NCI-H187 treated with DMSO at 0.1 percent for 48 hours (cell line): Measurements from ENCODE around the gene WWC2.
"Not testable (repeated sequence)": the region's sequence is repeated elsewhere in the genome, so short reads cannot be mapped to it uniquely, and the experiment has no call there.

Source experiments
- DNase-seq: peaks from one replicate; lab custom pipeline; 2025; lab: John Stamatoyannopoulos, UW

WWC2 gene

DNA sequence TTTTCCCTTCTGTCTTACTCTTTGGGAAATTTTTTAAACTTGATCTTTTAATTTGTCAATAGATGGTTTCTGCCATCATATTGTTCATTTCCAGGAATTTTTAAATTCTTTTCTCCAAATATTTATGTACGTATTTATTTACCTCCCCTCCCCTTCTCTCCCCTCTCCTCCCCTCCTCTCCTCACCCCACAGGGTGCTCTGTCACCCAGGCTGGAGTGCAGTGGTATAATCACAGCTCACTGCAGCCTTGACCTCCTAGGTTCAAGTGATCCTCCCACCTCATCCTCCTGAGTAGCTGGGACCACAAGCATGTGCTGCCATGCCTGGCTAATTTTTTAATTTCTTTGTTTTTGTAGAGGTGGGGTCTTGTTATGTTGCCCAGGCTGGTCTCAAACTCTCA is 73.8 kb downstream of the WWC2 start:
- no peak for DNase-seq

DNA sequence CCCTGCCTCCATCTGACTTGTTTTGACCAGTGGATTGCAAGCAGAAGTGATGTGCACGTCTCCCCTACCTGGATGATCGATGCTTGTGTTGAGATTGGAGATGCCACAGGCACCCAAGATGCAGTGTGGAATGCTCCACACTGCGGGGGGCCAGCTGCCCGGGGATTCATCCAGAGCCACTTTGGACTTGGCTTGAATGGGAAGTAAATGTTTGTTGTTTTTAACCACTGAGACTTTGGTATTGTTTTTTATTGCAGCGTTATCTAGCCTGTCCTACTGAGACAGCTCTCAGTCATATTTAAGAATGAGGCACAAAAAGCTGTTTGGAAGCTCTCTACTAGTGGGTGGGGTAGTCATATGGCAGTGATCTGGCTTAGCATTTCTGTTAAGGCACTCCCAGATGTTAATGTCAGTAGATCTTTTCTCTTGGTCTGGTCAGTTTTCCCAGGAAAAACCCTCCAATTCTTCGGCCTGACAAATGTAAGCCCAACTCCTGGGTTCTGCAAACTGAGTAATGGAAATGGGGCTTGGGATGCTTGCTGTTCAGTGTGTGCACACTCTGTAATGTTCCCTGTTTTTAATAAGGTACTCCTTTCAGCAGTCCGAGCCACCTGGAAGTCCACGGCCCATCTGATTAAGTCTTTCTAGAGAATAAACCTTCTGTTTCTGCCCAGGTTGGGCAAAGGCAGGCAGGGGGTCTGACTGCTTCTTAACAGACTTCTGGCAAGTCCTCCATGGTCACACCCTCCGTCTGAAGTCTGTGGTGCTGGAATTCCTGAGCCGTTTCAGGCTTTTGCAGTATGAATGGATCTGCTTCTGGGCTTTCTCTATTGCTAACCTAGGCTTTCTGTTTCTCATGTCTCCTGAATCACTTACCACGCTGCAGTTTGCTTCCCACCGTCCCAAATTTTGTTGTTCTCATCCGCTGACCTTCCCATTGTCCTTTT is 74.8 kb downstream of the WWC2 start:
- no peak for DNase-seq

DNA sequence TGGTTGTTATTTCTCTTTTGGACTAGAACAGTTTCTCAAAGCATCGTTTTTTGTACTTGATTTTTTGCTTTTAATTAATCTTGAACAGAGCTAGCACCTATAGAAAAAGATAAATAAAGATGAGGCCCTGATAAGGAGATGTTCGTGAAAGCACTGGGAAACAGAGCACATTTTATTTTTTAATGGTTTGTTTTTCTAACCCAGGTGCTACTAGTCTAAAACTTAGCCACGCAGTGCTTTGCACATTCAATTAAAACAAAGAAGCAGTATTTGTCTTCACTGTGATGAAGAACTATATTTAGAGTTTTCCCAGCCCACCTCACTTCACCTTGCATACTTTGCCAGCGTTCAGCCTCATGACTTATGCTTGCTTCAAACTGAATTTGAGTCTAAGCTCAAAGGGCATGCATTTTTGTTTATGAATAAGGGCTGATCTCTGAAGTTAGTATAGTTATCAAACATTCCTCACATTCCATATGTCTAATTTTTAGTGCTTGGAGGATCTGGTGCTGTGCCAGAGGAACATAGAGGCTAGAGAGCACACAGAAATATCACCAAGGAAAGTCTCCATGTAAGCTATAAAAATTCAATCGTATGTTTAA is 76.7 kb downstream of the WWC2 start:
- DNase-seq, result no peak

DNA sequence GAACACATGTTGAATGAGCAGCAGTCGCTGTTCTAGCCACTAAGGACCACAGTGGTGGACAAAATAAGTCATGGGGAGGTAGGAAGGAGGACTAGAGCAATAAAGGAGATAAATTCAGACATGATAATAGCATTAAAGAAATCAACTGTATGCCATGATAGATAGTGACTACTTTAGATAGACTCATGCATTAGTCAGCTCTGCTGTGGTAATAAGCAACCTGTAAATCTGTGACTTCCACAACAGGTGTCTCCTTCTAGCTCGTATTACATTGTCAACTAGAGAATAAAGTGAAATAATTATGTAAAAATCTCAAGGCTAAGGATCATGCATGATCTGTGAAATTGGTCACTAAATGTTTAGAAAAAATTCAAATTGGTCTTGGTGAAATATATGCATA is 77.9 kb downstream of the WWC2 start:
- DNase-seq, result no peak

DNA sequence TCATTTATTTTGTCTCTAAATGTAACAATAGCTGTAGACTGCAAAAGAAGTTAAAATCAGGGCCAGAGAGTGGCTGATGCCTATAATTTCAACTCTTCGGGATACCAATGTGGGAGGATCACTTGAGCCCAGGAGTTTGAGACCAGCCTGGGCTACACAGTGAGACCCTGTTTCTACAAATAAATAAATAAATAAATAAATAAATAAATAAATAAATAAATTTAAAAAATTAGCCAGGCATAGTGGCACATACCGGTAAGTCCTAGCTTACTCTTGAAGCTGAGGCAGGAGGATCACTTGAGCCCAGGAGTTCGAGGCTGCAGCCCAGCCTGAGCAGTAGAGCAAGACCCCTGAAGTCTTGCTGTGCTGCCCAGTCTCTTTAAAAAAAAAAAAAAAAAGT is 79.1 kb downstream of the WWC2 start:
- DNase-seq, result no peak

DNA sequence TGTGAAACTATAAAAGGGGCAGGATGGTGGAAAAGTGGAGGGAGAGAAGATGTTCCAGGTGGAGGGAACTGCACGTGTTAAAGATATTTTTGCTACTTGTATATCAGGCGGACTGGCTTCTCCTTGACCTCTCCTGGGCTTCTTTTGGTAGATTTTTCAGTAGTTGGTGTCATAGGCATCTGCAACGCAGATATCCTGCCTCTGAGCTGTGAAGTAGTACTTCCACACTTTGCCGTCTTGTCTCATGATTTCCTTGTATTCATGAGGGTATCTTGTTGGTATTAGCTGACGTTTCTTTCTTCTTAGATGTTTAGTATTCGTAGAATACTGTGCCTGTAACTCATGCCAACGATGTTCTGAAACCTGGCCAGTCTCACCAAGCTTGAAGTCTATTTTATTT is 81.0 kb downstream of the WWC2 start:
- DNase-seq, result no peak

DNA sequence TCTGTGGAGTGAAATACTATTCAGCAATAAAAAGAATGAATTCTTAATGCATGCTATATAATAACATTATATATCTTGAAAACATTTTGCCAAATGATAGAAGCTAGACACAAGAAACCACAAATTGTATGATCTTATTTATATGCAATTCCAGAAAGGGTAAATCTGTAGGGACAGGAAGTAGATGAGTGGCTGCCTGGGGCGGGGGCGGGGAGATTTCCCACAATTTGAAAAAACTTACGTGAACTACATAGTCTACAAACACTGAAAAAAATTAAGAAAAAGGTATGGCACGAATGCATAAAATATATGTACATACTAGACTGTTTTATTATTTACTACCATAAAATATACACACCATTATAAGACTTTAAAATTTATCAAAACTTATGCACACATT is 81.6 kb downstream of the WWC2 start:
- DNase-seq, result no peak

DNA sequence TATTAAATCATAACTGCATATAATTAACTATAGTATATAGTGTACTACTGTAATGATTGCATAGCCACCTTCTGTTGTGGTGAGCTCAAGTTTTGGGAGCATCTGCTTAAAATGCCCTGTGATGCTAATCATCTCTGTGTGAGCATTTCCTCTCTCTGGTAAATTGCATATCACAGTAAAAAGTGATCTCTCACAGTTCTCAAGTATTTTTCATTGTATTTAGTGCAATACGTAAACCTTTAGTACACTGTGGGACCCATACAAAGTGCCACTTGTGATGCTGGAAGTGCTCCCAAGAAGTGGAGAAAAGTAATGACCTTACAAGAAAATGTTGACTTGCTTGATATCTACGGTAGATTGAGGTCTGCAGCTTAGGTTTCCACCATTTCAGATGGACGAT is 82.0 kb downstream of the WWC2 start:
- no peak for DNase-seq

DNA sequence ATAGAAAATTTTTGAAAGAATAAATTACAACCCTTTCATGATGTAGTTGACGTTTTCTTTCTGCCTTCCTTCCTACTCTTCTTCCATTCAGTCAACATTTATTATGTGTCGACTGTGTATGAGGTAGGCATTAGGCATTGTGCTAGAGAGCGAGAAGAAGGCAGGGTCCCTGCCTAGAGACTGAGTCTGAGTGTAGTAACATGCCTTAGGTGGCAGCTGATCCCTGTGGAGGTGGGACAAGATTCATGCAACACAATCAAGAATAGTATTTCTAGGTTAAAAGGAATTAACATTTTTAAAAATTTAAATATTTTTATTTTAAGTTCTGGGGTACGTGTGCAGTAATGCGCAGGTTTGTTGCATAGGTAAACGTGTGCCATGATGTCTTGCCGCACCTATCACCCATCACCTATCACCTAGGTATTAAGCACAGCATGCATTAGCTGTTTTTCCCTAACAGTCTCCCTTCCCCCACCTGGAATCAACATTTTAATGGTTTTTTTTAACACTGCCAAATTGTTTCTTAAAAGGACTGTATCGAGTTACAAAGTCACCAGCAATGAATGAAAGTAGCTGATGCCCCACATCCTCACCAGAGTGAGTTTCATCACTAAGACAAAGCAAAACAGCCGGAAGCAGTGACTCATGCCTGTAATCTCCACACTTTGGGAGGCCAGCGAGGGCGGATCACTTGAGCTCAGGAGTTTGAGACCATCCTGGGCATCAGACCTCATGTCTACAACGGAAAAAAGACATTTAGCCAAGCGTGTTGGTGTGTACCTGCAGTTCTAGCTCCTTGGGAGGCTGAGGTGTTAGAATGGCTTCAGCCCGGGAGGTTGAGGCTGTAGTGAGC is 84.0 kb downstream of the WWC2 start:
- DNase-seq, result no peak

DNA sequence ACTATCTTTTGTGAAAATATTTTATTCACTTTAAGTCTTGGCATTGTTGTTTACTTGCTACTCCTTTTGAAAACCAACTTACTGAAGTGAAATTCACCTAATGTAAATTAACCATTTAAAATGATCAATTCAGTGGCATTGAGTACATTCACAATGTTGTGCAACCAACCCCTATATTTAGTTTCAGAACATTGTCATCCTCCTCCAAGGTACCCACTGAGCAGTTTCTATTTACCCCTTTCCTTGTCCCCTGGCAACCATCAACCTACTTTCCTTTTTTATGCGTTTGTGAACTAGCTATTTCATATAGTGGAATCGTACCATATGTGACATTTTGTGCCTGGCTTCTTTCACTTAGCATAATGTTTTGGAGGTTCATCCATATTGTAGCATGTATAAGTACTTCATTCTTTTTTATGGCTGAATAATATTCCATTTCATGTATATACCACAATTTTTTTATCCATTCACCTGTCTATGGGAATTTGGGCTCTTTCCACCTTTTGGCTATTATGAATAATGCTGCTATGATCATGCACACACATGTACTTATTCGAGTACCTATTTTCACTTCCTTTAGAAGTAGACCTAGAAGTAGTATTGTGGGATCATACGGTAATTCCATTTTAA is 85.0 kb downstream of the WWC2 start:
- no peak for DNase-seq

DNA sequence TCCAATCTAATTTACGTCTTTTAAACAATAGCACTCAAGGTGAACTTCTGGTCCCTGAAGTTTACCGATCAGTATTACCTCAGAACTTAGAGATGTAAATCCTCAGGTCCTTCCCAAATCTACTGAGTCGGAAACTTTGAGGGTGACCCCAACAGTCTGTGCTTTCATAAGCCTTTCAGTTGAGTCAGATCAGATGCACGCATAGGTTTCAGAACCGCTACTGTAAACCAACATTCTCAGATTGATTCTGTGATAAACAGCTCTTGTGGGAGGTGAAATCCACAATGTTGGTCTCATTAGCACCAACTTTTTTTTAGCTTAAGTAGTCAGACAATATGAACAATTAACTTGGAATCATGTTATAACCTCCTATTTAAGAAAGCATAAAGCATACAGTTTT is 86.0 kb downstream of the WWC2 start:
- DNase-seq, result no peak

DNA sequence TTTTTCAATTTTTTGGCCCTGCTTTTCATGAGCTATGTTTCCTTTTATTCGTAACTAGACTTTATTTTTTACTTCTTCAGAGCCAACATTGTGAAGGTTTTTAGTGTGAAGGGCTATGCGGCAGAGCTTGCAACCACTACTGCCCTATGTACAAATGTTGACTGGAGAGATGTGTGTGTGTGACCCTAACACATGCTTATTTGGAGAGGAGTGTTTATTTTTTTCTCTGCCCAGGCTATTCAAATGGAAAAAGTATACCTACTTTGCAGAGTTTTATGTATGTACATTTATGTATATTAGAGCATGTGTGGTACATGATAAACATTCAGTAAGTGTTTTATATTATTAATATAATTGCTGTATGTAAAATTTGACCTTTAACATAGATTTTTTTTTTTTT is 86.5 kb downstream of the WWC2 start:
- DNase-seq, result no peak

DNA sequence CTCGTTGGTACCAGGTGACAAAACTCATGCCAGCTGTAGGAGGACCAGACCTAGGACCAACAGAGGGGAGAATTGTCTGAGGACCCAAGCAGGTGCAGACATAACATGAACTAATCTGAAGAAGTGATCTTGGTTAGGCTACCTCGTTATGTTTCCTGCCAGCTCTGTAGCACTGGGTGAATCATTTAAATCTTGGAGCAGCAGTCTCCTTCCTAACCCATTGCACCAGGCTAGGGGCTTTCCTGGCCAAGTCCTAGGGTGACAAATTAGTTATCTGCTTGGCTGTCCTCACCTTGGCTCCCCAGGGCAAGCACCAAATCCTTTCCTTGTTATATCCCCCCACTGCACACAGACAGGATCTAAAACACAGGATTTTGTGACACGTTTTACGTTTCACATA is 87.8 kb downstream of the WWC2 start:
- no peak for DNase-seq

DNA sequence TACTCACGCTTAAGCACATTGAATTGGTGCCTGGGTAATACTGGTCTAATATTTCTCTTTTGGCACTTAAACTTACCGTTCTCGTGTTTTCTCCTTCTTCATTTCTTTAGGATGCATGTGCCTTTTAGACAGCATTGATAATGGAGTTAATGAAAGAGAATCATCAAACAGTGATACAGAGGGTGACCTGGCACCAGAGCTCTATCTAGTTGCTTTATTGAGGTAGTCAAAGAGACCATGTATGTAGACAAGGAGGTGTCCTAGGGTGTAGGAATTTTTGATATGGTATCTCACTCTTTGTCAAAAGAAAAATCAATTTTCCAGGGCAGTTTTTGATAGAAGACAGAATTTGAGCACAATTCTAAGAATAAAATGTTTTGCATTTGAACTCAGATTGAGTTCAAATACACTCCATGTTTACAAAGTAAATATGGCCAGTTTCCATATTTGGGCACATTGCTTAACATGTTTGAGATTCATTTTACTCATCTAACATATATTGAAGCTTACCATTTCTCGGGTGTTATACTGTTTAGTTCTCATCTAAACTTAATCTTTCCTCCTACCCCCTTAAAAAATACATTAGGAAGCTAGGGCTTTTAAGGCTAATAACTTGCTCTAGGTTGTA is 92.0 kb downstream of the WWC2 start:
- DNase-seq, result no peak

DNA sequence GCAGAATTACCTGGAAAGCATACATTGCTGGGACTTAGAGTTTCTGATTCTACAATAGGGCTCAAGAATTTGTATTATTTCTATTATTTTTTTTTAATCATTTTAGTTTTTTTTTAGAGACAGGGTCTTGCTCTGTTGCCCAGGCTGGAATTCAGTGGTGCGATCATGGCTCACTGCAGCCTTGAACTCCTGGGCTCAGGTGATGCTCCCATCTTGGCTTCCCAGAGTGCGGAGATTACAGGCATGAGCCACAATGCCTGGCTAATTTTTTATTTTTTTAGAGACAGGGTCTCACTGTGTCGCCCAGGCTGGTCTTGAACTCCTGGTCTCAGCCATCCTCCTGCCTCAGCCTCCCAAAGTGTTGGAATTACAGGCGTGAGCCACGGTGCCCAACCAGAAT is 92.6 kb downstream of the WWC2 start:
- DNase-seq, result no peak

DNA sequence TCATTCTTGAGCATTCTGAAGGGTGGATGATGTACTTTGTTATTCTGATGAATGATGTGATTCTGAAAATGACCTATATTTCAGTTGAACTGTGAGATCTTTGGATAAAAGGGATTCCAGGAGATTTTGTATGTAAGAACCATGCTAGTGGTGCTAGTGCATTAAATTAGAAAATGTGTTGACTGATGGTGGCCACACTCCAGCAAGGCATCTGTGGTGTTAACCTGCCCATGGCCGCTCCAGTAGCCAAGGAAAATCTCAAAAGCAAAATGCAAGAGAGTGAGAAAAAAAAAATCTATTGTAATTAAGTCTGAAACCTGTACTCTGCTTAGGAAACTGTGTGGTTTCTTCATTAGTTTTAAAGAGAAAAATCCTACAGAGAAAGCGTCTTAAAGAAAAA is 93.5 kb downstream of the WWC2 start:
- DNase-seq, result no peak

DNA sequence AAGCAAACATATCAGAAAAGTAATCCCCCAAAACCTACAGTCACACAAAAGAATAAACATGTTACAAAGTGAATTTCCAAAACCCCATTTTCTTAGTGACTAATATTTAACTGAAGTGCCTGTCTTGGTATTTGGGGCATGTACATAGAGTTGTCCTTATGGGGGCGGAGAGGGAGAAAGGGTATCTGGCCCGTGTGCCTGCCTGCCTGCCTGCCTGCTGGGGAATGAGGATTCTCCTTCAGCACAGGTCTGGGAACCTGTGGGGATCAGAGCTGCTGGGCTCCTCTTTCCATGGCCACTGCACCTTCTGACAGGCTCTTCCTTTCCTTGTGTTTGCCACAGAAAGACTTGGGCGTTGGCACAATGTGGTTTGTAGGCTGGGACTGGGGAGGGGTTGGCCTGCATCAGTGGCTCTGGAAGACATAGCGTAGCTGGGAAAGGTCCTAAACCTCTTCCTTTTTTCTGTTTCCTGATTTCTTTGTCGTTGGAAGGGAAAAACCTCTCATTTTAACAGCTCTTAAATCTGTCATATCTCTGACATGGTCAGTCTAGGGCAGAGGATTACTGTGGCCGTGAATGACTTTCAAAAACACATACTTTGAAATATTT is 94.8 kb downstream of the WWC2 start:
- DNase-seq, result not testable (repeated sequence)

DNA sequence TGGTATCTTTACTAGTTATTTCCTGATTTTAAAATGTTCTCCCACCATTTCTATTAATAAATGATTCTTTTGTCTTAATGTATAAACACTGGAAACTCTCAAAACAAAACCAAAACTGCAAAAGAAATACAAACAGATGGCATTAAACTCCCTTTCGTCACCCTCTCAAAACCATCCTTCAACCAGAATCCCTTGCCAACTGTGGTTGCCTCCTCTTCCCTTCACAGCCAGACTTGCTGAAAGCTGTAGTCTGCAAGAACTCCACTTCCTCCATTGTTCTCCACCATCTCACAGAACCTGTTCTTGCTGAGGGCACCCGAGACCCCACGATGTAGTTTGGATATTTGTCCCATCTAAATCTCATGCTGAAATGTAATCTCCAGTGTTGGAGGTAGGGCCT is 96.5 kb downstream of the WWC2 start:
- no peak for DNase-seq

DNA sequence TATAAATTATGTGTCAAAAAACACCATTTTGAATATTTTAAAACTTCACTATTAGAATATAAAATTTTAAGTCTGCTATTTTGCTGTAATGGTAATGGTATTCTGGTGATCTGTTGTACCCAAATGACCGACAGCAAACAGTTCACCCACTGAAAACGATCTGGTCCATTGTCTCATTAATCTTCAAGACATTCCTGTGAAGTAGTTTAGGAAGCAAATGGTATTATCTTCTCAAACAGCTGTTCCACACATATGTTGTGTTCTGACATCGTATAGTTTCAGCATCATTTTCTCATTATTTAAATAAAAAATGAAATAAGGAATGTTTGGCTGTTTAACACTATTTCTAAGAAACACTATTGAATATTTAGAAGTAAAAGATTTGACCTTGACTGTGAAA is 98.1 kb downstream of the WWC2 start:
- DNase-seq, result no peak

DNA sequence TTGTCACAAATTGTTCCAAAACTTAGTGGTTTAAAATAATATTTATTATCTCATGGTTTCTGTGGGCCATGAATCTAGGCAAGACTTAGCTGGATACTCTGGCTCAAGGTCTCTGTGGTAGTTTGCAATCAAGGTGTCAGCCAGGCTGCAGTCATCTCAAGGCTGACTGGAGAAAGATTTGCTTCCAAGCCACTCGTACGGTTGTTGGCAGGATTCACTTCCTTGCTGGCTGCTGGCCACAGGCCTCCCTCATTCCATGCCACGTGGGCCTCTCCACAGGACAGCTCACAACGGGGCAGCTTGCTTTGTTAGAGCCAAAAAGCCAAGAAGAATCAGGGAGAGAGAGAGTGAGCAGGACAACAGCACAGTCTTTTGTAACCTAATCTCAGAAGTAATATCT is 101.4 kb downstream of the WWC2 start:
- DNase-seq, result no peak

DNA sequence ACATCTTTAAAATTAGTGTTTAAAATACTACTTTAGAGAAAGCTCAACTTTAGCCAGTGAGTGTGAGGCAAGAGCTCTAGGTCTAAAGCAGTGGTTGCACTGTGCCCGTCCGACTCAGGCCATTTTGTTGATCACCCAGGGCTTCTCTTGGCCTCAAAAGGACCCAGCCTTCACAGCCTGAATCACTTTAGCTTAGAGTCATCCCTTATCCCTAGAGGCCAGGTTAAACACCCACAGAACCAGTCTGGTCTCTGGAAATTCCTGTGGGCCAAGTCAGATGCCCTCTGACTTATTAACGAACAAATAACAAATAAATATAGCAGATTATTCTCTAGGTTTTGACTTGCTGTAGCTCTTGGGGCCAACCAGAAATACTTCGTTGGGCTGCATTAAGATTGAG is 102.3 kb downstream of the WWC2 start:
- no peak for DNase-seq
